Spleen (tissue), 7 donors: Measurements from ENCODE around the gene NLRP3.

Experiments
- CTCF ChIP-seq, 11 experiments: fragments of 200-600 bp in 7 of 11; fragments of 450-650 bp in 4 of 11; sonication (generic) in 4 of 11; IDR thresholded peaks in 8 of 11; conservative IDR thresholded peaks in 3 of 11; 1 replicate in 7 of 11; 2 replicates in 4 of 11; pipeline versions ENCODE4 v1.4.0 to v1.8.0; 2016 to 2021; ENCODE audit warnings: antibody characterized with exemption in 11 of 11, inconsistent platforms in 4 of 11, mild to moderate bottlenecking in 1 of 11
- POLR2A ChIP-seq, 3 donors: fragments of 450-650 bp; IDR thresholded peaks; one replicate each; pipeline ENCODE4 v1.5.1; 2017; ENCODE audit warnings: antibody characterized with exemption in 3 of 3, mild to moderate bottlenecking in 1 of 3
- donor health status: DM: no; HTN: no; CAD: no; lungs with moderate emphysema.
- donor health status: DM: no; HTN: no; CAD: no.
- donor health status: DM: no; HTN: no; CAD: no.

GRCh38 chr1:247443641-247444040, 27.7 kb downstream of the NLRP3 start:
- TF ChIP-seq CTCF (IDR thresholded peaks at IDR 0.05 in 8 of 11, conservative IDR thresholded peaks at IDR 0.05 in 3 of 11), result no peak
- TF ChIP-seq POLR2A (IDR thresholded peaks at IDR 0.05), result no peak
